Vagina (tissue), 2 donors: ENCODE results near the gene EFHC1. TPM values are rescaled to one million over a fixed set of nuclear protein-coding genes. Genes with fewer than 3 reads are reported as not detected.

ENCODE experiments used
- DNase-seq, 2 donors: peaks; one replicate each; pipeline ENCODE4 v3.0.0-alpha.2; 2017; ENCODE audit errors: extremely low spot score in 2 of 2
- H3K27ac ChIP-seq: fragments of 200-600 bp; sonication (generic); one replicate; pipeline ENCODE4 v1.5.1; 2019
- H3K27me3 ChIP-seq: fragments of 200-600 bp; sonication (generic); one replicate; pipeline ENCODE4 v1.5.1; 2019
- H3K36me3 ChIP-seq, 2 donors: fragments of 200-600 bp; sonication (generic); one replicate each; pipeline ENCODE4 v1.5.1; 2017 to 2019
- H3K4me1 ChIP-seq: fragments of 200-600 bp; sonication (generic); one replicate; pipeline ENCODE4 v1.5.1; 2019
- H3K4me3 ChIP-seq, 2 donors: fragments of 200-600 bp; sonication (generic); 1 replicate in 1 of 2; 2 replicates in 1 of 2; pipeline ENCODE4 v1.5.1; 2016 to 2019
- H3K9me3 ChIP-seq: fragments of 200-600 bp; sonication (generic); one replicate; pipeline ENCODE4 v1.5.1; 2019
- POLR2A ChIP-seq, 2 donors: fragments of 450-650 bp; IDR thresholded peaks; one replicate each; pipeline ENCODE4 v1.6.1; 2017; ENCODE audit warnings: antibody characterized with exemption in 2 of 2, mild to moderate bottlenecking in 2 of 2, moderate library complexity in 2 of 2
- POLR2AphosphoS5 ChIP-seq, 2 donors: sonication (generic); formaldehyde crosslinking; IDR thresholded peaks; one replicate each; pipeline ENCODE4 v1.9.0; 2017; ENCODE audit warnings: antibody characterized with exemption in 2 of 2, mild to moderate bottlenecking in 2 of 2, low read depth in 1 of 2; ENCODE audit not compliant: insufficient read depth in 1 of 2
- intact Hi-C: fragments of 100-400 bp; cut with DNase I; formaldehyde crosslinking; loops from one replicate; pipeline ENCODE4 v1.15.1; 2023
- total RNA-seq: library from RNA; depleted of rRNA; stranded (reverse); fragments of >200 nt; gene quantifications from one replicate; pipeline ENCODE4 v1.2.3, GENCODE V29; 2016
- TF ChIP-seq, protein P1 (sequence below), 3 experiments: fragments of 450-650 bp in 2 of 3; fragments of 200-600 bp in 1 of 3; sonication (generic) in 1 of 3; IDR thresholded peaks; one replicate each; pipeline ENCODE4 v1.5.1; 2017 to 2019; ENCODE audit warnings: antibody characterized with exemption in 3 of 3, mild to moderate bottlenecking in 2 of 3, moderate library complexity in 2 of 3

The EFHC1 gene
- total RNA-seq, 1 donor from 2014 or later: 27.0 TPM

DNA sequence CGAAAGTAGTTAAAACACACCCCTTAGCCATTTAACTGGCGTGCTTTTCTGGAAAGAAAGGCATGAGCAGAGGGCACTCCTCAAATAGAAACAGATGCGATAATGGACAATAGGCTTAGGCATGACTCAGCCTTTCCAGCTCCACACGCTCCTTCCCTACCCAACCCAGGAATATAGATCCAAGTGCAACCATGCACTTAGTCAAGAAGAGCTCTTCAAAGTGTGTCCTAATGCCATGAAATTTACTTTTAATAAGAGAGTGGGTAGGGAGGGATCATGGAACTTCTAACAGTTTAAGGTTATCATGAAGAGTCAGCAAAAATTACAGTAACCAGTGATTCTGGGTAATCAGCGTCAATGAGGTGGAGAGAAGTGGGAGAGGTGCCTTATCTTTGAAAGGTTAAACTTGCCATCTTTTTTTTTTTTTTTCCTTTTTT, 2.4 kb upstream of the EFHC1 start:
- H3K27ac ChIP-seq: no peak overlapping the region
- DNase-seq: no peak
- no peaks in the 10 kb centered on the region for H3K36me3 ChIP-seq
- no peaks in the 10 kb centered on the region for H3K27me3 ChIP-seq
- no peak overlapping the region for H3K4me3 ChIP-seq
- H3K4me1 ChIP-seq: peaks cover 29% of the 10 kb centered on the region
- no peaks in the 10 kb centered on the region for H3K9me3 ChIP-seq
- no peak for TF ChIP-seq POLR2AphosphoS5 (IDR thresholded peaks at IDR 0.05; ENCODE audit: insufficient read depth in 1 of 2, low read depth in 1 of 2)
- no peak for TF ChIP-seq POLR2A (IDR thresholded peaks at IDR 0.05)
- intact Hi-C loops: no loop called here

DNA sequence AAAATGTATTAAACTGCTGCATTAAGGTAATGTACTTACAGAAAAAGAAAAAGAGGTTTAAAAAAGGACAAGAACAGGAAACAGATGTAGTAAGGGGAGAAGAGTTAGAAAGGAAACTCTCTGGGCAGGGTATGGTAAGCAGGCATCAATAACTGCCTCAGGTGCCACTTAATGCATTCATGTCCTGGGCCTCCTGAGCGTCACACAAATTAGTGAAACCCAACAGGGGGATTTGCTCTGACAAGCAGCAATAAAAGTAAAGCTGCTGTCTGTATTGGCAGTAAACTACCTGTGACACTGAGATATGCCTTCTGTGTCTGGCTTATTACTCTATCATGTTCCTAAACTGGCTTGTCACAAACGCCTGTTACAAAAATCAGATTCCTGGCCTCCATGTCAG, 1.5 kb upstream of the EFHC1 start:
- Histone ChIP-seq H3K27ac (no peak overlapping the region), H3K4me3 (no peak overlapping the region), H3K27me3 (no peaks in the 10 kb centered on the region), H3K9me3 (no peaks in the 10 kb centered on the region), H3K4me1 (peaks cover 29% of the 10 kb centered on the region), H3K36me3 (no peaks in the 10 kb centered on the region)
- DNase-seq: no peak
- TF ChIP-seq, protein P1, sequence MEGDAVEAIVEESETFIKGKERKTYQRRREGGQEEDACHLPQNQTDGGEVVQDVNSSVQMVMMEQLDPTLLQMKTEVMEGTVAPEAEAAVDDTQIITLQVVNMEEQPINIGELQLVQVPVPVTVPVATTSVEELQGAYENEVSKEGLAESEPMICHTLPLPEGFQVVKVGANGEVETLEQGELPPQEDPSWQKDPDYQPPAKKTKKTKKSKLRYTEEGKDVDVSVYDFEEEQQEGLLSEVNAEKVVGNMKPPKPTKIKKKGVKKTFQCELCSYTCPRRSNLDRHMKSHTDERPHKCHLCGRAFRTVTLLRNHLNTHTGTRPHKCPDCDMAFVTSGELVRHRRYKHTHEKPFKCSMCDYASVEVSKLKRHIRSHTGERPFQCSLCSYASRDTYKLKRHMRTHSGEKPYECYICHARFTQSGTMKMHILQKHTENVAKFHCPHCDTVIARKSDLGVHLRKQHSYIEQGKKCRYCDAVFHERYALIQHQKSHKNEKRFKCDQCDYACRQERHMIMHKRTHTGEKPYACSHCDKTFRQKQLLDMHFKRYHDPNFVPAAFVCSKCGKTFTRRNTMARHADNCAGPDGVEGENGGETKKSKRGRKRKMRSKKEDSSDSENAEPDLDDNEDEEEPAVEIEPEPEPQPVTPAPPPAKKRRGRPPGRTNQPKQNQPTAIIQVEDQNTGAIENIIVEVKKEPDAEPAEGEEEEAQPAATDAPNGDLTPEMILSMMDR (IDR thresholded peaks at IDR 0.05): no peak
- TF ChIP-seq POLR2AphosphoS5 (IDR thresholded peaks at IDR 0.05; ENCODE audit: insufficient read depth in 1 of 2, low read depth in 1 of 2) (no peak), POLR2A (IDR thresholded peaks at IDR 0.05) (no peak)
- intact Hi-C loops: no loop called here

DNA sequence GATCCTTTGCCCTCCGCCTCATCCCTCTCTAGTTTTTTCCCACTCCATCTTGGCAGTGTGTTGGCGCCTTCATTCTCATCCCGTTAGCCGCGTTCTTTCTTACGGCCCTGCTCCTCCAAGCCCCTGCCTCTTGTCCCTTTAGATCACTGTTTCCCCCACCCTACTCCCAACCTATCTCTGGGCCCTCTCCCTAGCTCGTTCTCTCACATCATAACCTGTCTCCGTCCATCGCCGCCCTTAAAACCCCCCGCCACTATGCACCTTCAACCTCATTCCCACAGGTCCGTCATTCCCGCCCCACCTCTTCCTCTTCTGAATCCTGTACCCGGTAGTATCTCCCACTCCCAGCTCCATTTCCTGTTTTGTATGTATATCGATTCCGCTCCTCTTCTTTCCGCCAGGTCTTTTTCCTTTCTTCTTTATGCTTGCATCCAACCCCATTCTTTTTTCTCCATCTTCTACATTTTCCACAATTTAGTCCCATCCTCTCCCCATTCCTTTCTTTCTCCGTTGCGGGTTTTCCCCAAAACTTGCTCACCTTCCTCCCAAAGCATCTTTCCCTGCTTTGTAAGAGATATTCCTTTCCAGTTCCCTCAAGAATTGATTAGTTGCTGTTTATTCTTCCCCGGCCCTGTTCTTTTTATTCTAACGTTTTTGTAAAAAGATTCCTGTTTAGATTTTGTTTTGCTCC, 671 bp downstream of the EFHC1 start:
- H3K4me1 ChIP-seq: peaks cover 29% of the 10 kb centered on the region
- H3K27me3 ChIP-seq: no peaks in the 10 kb centered on the region
- no peaks in the 10 kb centered on the region for H3K9me3 ChIP-seq
- DNase-seq: no peak
- TF ChIP-seq POLR2A (IDR thresholded peaks at IDR 0.05): no peak
- no peak for TF ChIP-seq POLR2AphosphoS5 (IDR thresholded peaks at IDR 0.05; ENCODE audit: insufficient read depth in 1 of 2, low read depth in 1 of 2)
- TF ChIP-seq, protein P1 (IDR thresholded peaks at IDR 0.05): no peak
- intact Hi-C loops: loop anchor here (2.0 to 5.0 kb wide), 2 partner anchors 156 to 176 kb away; partner anchors contain the start of gene TRAM2
- H3K4me3 ChIP-seq: peak overlapping the region; percentile 81 to 84
- H3K27ac ChIP-seq: peak overlapping the region; percentile 86
- peaks cover 0 to 4% of the 10 kb centered on the region in 2 donors for H3K36me3 ChIP-seq

DNA sequence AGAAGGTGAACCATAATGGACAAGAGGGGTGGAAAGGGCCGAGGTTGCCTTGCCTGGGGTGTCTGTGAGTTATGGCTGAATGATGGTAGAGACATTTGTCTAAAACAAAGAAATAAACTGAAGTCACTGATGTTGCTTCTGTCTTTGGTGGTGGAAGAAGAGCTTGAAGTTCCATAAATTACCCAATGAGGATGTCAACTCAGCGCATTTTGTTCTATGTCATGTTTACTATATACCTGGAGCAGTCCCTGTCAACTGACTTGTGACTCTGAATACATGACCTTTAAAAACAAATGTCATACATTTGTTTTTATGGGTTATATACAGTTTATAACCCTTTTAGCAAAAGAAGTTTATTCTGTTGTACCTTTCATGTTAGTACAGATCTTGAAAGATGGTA, 2.0 kb downstream of the EFHC1 start:
- Histone ChIP-seq H3K4me1 (peaks cover 23% of the 10 kb centered on the region), H3K4me3 (no peak overlapping the region), H3K9me3 (no peaks in the 10 kb centered on the region), H3K27me3 (no peaks in the 10 kb centered on the region), H3K36me3 (peaks cover 0 to 4% of the 10 kb centered on the region in 2 donors), H3K27ac (no peak overlapping the region)
- DNase-seq: no peak
- TF ChIP-seq POLR2AphosphoS5 (IDR thresholded peaks at IDR 0.05; ENCODE audit: insufficient read depth in 1 of 2, low read depth in 1 of 2) (no peak), POLR2A (IDR thresholded peaks at IDR 0.05) (no peak)
- TF ChIP-seq, protein P1 (IDR thresholded peaks at IDR 0.05): no peak
- intact Hi-C loops: loop anchor here (5.0 kb wide), 1 partner anchor 175 kb away; no protein-coding TSS in a partner anchor

DNA sequence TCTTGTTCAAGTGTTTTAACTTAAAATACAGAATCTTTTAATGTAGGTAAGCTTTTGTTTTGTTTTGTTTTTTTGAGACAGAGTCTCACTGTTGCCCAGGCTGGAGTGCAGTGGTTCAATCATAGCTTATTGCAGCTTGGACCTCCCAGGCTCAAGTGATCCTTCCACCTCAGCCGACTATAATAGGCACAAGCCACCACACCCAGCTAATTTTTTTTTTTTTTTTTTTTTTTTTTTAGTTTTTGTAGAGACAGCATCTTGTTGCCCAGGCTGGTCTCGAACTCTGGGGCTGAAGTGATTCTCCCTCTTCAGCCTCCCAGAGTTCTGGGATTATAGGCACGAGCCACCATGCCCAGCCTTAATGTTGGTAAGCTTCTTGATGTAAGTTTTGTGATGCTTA, 3.3 kb downstream of the EFHC1 start:
- DNase-seq: no peak
- H3K36me3 ChIP-seq: peaks cover 0 to 4% of the 10 kb centered on the region in 2 donors
- TF ChIP-seq POLR2AphosphoS5 (IDR thresholded peaks at IDR 0.05; ENCODE audit: insufficient read depth in 1 of 2, low read depth in 1 of 2) (no peak), POLR2A (IDR thresholded peaks at IDR 0.05) (no peak)
- TF ChIP-seq, protein P1 (IDR thresholded peaks at IDR 0.05): no peak
- H3K9me3 ChIP-seq: no peaks in the 10 kb centered on the region
- no peak overlapping the region for H3K4me3 ChIP-seq
- no peak overlapping the region for H3K27ac ChIP-seq
- intact Hi-C loops: loop anchor here (5.0 kb wide), 1 partner anchor 174 kb away; no protein-coding TSS in a partner anchor
- peaks cover 17% of the 10 kb centered on the region for H3K4me1 ChIP-seq
- no peaks in the 10 kb centered on the region for H3K27me3 ChIP-seq
